Memory B cell (primary cell): ENCODE results near the gene PUSL1.

Source experiments
- ATAC-seq: fragments of 150-1000 bp; cut with Tn5 transposase; 2 replicates; pipeline ENCODE4 v1.10.0; 2021; ENCODE audit warnings: low read depth, mild to moderate bottlenecking, moderate library complexity
- DNase-seq, 2 donors: peaks; one replicate each; pipeline ENCODE4 v3.0.0; 2022; ENCODE audit warnings: low spot score in 2 of 2
- H3K27ac Mint-ChIP-seq: one replicate; pipeline ENCODE4 v1.8.0; 2022; ENCODE audit warnings: mild to moderate bottlenecking, moderate library complexity, mixed read lengths
- H3K27me3 Mint-ChIP-seq: one replicate; pipeline ENCODE4 v1.8.0; 2022; ENCODE audit warnings: mixed read lengths
- H3K36me3 Mint-ChIP-seq: one replicate; pipeline ENCODE4 v1.8.0; 2022; ENCODE audit warnings: mild to moderate bottlenecking, mixed read lengths
- H3K4me1 Mint-ChIP-seq: one replicate; pipeline ENCODE4 v1.8.0; 2022; ENCODE audit warnings: mixed read lengths
- H3K4me3 Mint-ChIP-seq: one replicate; pipeline ENCODE4 v1.8.0; 2022; ENCODE audit warnings: mild to moderate bottlenecking, moderate library complexity, mixed read lengths
- H3K9me3 Mint-ChIP-seq: one replicate; pipeline ENCODE4 v1.8.0; 2022; ENCODE audit warnings: mixed read lengths

Gene PUSL1

GRCh38 chr1:1307923-1308755 lies at the start of gene PUSL1, which contains the start of gene ACAP3:
Gene PUSL1 (plus strand): TSS chr1:1308597. CDS start chr1:1308644, 47 bp downstream.
Gene ACAP3 (minus strand): TSS chr1:1307930. CDS start chr1:1307815, 115 bp downstream.
- ATAC-seq = peak; percentile 67
- Mint-ChIP-seq H3K9me3 (no peaks in the 10 kb centered on the region), H3K27ac (peak within 1 kb of the TSS; percentile 75), H3K27me3 (no peaks in the 10 kb centered on the region), H3K36me3 (no peaks in the 10 kb centered on the region), H3K4me1 (peaks cover 21% of the 10 kb centered on the region), H3K4me3 (peak within 1 kb of the TSS; percentile 87)
- DNase-seq = peak; percentile 87 to 90

- no peaks in the 10 kb centered on the region for H3K27me3 Mint-ChIP-seq
- DNase-seq (no peak), ATAC-seq (no peak)
- peaks cover 16% of the 10 kb centered on the region for H3K4me1 Mint-ChIP-seq
- no peak overlapping the region for H3K27ac Mint-ChIP-seq
- H3K4me3 Mint-ChIP-seq = no peak overlapping the region
- no peaks in the 10 kb centered on the region for H3K9me3 Mint-ChIP-seq
- H3K36me3 Mint-ChIP-seq = peaks cover 26% of the 10 kb centered on the region
These were observed 49.3 kb upstream of the PUSL1 start for GRCh38 chr1:1259119-1259488.

- Mint-ChIP-seq H3K27me3 (no peaks in the 10 kb centered on the region), H3K4me3 (no peak overlapping the region), H3K4me1 (peaks cover 16% of the 10 kb centered on the region), H3K27ac (peak overlapping the region; percentile 80), H3K36me3 (peaks cover 26% of the 10 kb centered on the region), H3K9me3 (no peaks in the 10 kb centered on the region)
- DNase-seq (no peak), ATAC-seq (no peak)
These were observed 48.9 kb upstream of the PUSL1 start for GRCh38 chr1:1259540-1259939.

GRCh38 chr1:1259951-1260600 lies 48.3 kb upstream of the PUSL1 start:
- H3K4me3 Mint-ChIP-seq = no peak overlapping the region
- DNase-seq = no peak
- H3K27me3 Mint-ChIP-seq = no peaks in the 10 kb centered on the region
- peak; percentile 52 for ATAC-seq
- peaks cover 16% of the 10 kb centered on the region for H3K4me1 Mint-ChIP-seq
- no peaks in the 10 kb centered on the region for H3K9me3 Mint-ChIP-seq
- H3K36me3 Mint-ChIP-seq = peaks cover 27% of the 10 kb centered on the region
- peak overlapping the region; percentile 80 for H3K27ac Mint-ChIP-seq

GRCh38 chr1:1260843-1261560 lies 47.4 kb upstream of the PUSL1 start:
- peaks cover 25% of the 10 kb centered on the region for H3K36me3 Mint-ChIP-seq
- no peaks in the 10 kb centered on the region for H3K9me3 Mint-ChIP-seq
- no peaks in the 10 kb centered on the region for H3K27me3 Mint-ChIP-seq
- H3K4me1 Mint-ChIP-seq = peaks cover 16% of the 10 kb centered on the region
- ATAC-seq (no peak), DNase-seq (no peak)
- no peak overlapping the region for H3K4me3 Mint-ChIP-seq
- H3K27ac Mint-ChIP-seq = peak overlapping the region; percentile 80

GRCh38 chr1:1262071-1262470 lies 46.3 kb upstream of the PUSL1 start:
- ATAC-seq (no peak), DNase-seq (no peak)
- Mint-ChIP-seq H3K36me3 (peaks cover 24% of the 10 kb centered on the region), H3K4me3 (no peak overlapping the region), H3K4me1 (peaks cover 16% of the 10 kb centered on the region), H3K27me3 (no peaks in the 10 kb centered on the region), H3K27ac (no peak overlapping the region), H3K9me3 (no peaks in the 10 kb centered on the region)

- no peak for DNase-seq
- peaks cover 21% of the 10 kb centered on the region for H3K36me3 Mint-ChIP-seq
- no peak overlapping the region for H3K4me3 Mint-ChIP-seq
- no peak overlapping the region for H3K27ac Mint-ChIP-seq
- H3K4me1 Mint-ChIP-seq = peaks cover 18% of the 10 kb centered on the region
- H3K9me3 Mint-ChIP-seq = no peaks in the 10 kb centered on the region
- H3K27me3 Mint-ChIP-seq = no peaks in the 10 kb centered on the region
- no peak for ATAC-seq
These were observed 45.6 kb upstream of the PUSL1 start for GRCh38 chr1:1262758-1263157.

- peaks cover 16% of the 10 kb centered on the region for H3K4me1 Mint-ChIP-seq
- DNase-seq = no peak
- no peaks in the 10 kb centered on the region for H3K9me3 Mint-ChIP-seq
- H3K4me3 Mint-ChIP-seq = no peak overlapping the region
- H3K27me3 Mint-ChIP-seq = no peaks in the 10 kb centered on the region
- ATAC-seq = no peak
- peaks cover 21% of the 10 kb centered on the region for H3K36me3 Mint-ChIP-seq
- no peak overlapping the region for H3K27ac Mint-ChIP-seq
These were observed 44.4 kb upstream of the PUSL1 start for GRCh38 chr1:1264026-1264425.

GRCh38 chr1:1264868-1265272 lies 43.5 kb upstream of the PUSL1 start:
- Mint-ChIP-seq H3K9me3 (no peaks in the 10 kb centered on the region), H3K4me3 (no peak overlapping the region), H3K27ac (no peak overlapping the region), H3K27me3 (no peaks in the 10 kb centered on the region), H3K4me1 (peaks cover 16% of the 10 kb centered on the region), H3K36me3 (peaks cover 19% of the 10 kb centered on the region)
- DNase-seq = no peak
- ATAC-seq = no peak

GRCh38 chr1:1267488-1268283 lies 40.7 kb upstream of the PUSL1 start:
- Mint-ChIP-seq H3K27ac (no peak overlapping the region), H3K36me3 (peaks cover 7% of the 10 kb centered on the region), H3K27me3 (no peaks in the 10 kb centered on the region), H3K4me3 (no peak overlapping the region), H3K4me1 (peaks cover 25% of the 10 kb centered on the region), H3K9me3 (no peaks in the 10 kb centered on the region)
- ATAC-seq = no peak
- no peak for DNase-seq

GRCh38 chr1:1268284-1268682 lies 40.1 kb upstream of the PUSL1 start:
- Mint-ChIP-seq H3K36me3 (peaks cover 7% of the 10 kb centered on the region), H3K27ac (no peak overlapping the region), H3K4me3 (no peak overlapping the region), H3K4me1 (peaks cover 28% of the 10 kb centered on the region), H3K9me3 (no peaks in the 10 kb centered on the region), H3K27me3 (no peaks in the 10 kb centered on the region)
- ATAC-seq (no peak), DNase-seq (no peak)

GRCh38 chr1:1270813-1271212 lies 37.6 kb upstream of the PUSL1 start:
- peak overlapping the region; percentile 52 for H3K4me3 Mint-ChIP-seq
- peaks cover 28% of the 10 kb centered on the region for H3K4me1 Mint-ChIP-seq
- ATAC-seq (no peak), DNase-seq (no peak)
- peaks cover 2% of the 10 kb centered on the region for H3K36me3 Mint-ChIP-seq
- H3K9me3 Mint-ChIP-seq = no peaks in the 10 kb centered on the region
- H3K27me3 Mint-ChIP-seq = no peaks in the 10 kb centered on the region
- H3K27ac Mint-ChIP-seq = peak overlapping the region; percentile 17

- Mint-ChIP-seq H3K9me3 (no peaks in the 10 kb centered on the region), H3K36me3 (peaks cover 2% of the 10 kb centered on the region), H3K4me3 (peak overlapping the region; percentile 84), H3K27me3 (no peaks in the 10 kb centered on the region), H3K27ac (peak overlapping the region; percentile 63), H3K4me1 (peaks cover 25% of the 10 kb centered on the region)
- no peak for DNase-seq
- no peak for ATAC-seq
These were observed 35.8 kb upstream of the PUSL1 start for GRCh38 chr1:1272341-1273208.
